Activated naive CD4-positive, alpha-beta T cell treated with anti-CD3 and anti-CD28 coated beads, Interleukin-2, amount 50 U/mL, for 24 hours (primary cell): Measurements from ENCODE around the gene EMC8.

Experiments
- H3K27ac Mint-ChIP-seq: one replicate; pipeline ENCODE4 v1.8.0; 2021; ENCODE audit warnings: mild to moderate bottlenecking, mixed read lengths
- H3K27me3 Mint-ChIP-seq: one replicate; pipeline ENCODE4 v1.8.0; 2021; ENCODE audit warnings: mixed read lengths
- H3K36me3 Mint-ChIP-seq: one replicate; pipeline ENCODE4 v1.8.0; 2021; ENCODE audit warnings: mixed read lengths
- H3K4me1 Mint-ChIP-seq: one replicate; pipeline ENCODE4 v1.8.0; 2021; ENCODE audit warnings: mixed read lengths
- H3K4me3 Mint-ChIP-seq: one replicate; pipeline ENCODE4 v1.8.0; 2021; ENCODE audit warnings: mild to moderate bottlenecking, mixed read lengths
- H3K9me3 Mint-ChIP-seq: one replicate; pipeline ENCODE4 v1.8.0; 2021; ENCODE audit warnings: mixed read lengths

EMC8 gene

DNA sequence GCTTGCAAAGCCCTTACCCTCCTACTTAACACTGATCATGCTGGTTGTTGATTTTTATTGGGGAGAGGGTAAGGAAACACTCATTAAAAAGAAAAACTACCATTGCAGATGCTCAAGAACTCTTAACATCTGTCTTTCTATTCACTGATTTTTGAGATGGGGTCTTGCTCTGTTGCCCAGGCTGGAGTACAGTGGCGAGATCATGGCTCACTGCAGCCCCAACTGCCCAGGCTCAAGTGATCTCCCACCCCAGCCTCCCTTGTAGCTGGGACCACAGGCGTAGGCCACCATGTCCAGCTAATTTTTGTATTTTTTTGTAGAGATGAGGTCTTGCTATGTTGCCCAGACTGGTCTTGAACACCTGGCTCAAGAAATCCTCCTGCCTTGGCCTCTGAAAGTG lies 14.5 kb downstream of the EMC8 start:
- Mint-ChIP-seq H3K4me1 (peaks cover 24% of the 10 kb centered on the region), H3K27me3 (no peaks in the 10 kb centered on the region), H3K27ac (no peak overlapping the region), H3K4me3 (no peak overlapping the region), H3K36me3 (peaks cover 13% of the 10 kb centered on the region), H3K9me3 (no peaks in the 10 kb centered on the region)

GRCh38 chr16:85783441-85783840 lies 15.9 kb downstream of the EMC8 start:
- Mint-ChIP-seq H3K4me3 (no peak overlapping the region), H3K9me3 (no peaks in the 10 kb centered on the region), H3K27ac (peak overlapping the region; percentile 61), H3K27me3 (no peaks in the 10 kb centered on the region), H3K4me1 (peaks cover 11% of the 10 kb centered on the region), H3K36me3 (peaks cover 14% of the 10 kb centered on the region)

DNA sequence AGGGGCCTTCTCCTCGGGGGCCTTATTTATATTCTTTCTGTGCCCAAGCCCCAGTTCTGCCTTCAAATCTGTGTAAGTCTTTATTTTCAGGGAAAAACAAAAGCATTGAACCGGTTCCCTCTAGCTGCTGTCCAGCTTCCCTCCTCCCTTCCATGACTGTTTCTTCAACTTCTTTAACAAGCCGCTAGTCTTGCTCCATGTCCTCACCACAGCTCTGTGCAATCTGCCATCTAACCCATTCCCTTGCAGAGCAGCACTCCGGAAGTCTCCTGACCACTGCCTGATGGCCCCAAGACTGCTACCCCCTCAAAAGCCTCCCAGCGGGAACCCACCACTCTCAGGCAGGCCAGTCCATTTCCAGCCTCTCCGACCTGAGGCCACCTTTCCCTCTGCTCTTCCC lies 16.9 kb downstream of the EMC8 start:
- peaks cover 7% of the 10 kb centered on the region for H3K4me1 Mint-ChIP-seq
- no peaks in the 10 kb centered on the region for H3K27me3 Mint-ChIP-seq
- peaks cover 14% of the 10 kb centered on the region for H3K36me3 Mint-ChIP-seq
- no peaks in the 10 kb centered on the region for H3K9me3 Mint-ChIP-seq
- H3K27ac Mint-ChIP-seq, result no peak overlapping the region
- H3K4me3 Mint-ChIP-seq, result no peak overlapping the region

DNA sequence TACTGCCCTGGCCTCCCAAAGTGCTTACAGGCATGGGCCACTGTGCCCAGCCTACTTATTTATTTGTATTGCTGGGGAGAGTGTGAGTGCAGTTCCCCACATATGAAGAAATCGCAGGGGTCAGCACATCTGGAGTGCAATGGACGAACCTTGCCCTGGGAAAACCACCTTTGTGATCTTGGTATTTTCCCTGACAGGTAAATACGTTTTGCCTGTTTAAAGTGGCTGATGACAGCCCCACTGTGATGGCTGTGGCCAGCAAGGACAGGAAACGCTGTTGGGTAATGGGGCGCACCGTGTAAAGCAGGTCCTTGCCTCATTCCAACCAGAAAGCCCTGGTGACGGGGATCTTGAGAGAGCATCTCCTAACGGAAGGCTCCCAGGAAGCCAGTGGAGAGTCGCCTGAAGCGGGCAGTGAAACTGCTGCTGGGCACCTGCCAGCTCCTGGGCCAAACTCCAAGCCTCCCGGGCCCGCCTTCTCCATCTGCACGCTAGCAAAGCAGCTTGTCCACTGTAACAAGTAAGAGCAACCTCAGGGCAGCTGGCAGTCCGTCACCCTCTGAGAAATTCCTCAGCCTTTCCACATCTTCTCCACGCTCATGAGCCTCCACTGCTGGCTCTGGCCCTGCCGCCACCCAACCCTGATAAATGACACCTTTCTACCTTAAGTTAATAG lies 17.5 kb downstream of the EMC8 start:
- H3K4me1 Mint-ChIP-seq, result peaks cover 7% of the 10 kb centered on the region
- no peaks in the 10 kb centered on the region for H3K27me3 Mint-ChIP-seq
- H3K27ac Mint-ChIP-seq, result no peak overlapping the region
- no peaks in the 10 kb centered on the region for H3K9me3 Mint-ChIP-seq
- H3K36me3 Mint-ChIP-seq, result peaks cover 14% of the 10 kb centered on the region
- no peak overlapping the region for H3K4me3 Mint-ChIP-seq

- Mint-ChIP-seq H3K27ac (no peak overlapping the region), H3K4me3 (no peak overlapping the region), H3K9me3 (no peaks in the 10 kb centered on the region), H3K4me1 (peaks cover 7% of the 10 kb centered on the region), H3K27me3 (no peaks in the 10 kb centered on the region), H3K36me3 (peaks cover 14% of the 10 kb centered on the region)
Observed at GRCh38 chr16:85781156-85781555, 18.2 kb downstream of the EMC8 start.

DNA sequence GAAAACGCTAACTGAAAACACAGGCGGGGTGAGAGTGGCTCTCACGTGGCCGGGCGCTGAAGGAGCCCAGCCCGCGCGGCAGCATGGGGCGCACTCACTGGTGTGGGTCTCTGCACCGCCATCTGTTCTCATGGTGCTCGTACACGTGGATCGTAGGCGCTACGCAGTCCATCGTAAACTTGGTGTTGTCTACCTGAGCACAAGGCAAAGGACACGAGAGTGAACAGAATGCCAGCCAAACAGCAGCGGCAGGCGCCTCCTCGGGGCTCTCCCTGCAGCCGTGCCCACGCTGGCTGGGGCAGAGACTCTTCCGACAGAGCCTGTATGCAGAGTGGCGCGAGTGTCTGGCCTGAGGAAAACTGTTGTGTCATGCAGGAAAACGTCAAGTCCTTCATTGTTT lies 19.1 kb downstream of the EMC8 start:
- Mint-ChIP-seq H3K27ac (no peak overlapping the region), H3K4me3 (no peak overlapping the region), H3K4me1 (no peaks in the 10 kb centered on the region), H3K27me3 (no peaks in the 10 kb centered on the region), H3K9me3 (no peaks in the 10 kb centered on the region), H3K36me3 (peaks cover 11% of the 10 kb centered on the region)

DNA sequence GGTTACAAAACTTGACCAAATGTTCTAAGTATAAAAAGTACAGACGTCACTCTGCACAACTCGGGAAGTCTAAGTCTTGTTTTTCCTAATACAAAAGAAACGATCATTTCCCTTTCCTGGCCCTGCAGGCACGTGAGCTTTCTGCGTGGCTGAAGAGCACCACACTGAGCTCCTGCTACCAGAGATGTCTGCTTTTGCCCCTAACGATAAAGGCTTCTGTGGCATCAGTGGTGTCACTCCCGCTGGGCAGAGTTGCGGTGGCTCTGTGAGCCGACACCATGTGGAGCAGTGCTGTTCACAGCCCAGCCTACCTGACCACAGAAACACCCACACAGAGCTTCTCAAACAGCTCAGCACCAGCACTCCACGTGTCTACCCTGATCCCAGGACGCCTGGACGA lies 20.5 kb downstream of the EMC8 start:
- Mint-ChIP-seq H3K4me1 (no peaks in the 10 kb centered on the region), H3K27me3 (no peaks in the 10 kb centered on the region), H3K4me3 (no peak overlapping the region), H3K36me3 (peaks cover 11% of the 10 kb centered on the region), H3K27ac (no peak overlapping the region), H3K9me3 (no peaks in the 10 kb centered on the region)

DNA sequence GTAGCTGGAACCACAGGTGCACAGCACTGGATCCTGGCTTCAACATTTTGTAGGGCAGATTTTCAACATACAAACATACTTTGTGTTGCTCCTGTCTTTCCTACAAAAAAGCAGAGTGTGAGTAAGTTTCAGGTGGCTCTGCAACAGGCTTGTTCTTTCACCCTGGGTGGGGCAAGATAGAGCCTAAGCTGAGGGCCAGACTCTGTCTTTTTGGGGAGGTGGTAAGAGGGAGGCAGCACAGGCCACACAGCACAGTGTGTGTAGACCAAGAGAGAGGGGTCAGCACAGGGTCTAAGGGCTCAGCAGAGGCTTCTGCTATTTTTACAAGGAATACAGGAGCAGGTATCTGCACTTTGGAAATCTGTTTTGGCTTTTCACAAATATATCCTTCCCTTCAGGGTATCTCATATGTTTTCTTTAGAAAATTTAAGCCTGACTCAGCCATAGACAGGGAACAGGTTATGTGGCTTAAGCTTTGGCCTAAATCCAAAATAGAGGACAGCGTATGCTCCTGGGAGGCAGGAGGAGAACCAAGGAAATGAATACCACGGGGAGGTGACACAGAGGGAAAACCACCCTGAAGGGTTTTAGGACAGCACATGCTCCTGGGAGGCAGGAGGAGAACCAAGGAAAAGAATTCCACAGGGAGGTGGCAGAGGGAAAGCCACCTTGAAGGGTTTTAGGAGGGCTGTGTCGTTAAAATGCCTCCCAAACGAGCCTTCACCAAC lies 21.6 kb downstream of the EMC8 start:
- Mint-ChIP-seq H3K27ac (no peak overlapping the region), H3K4me1 (no peaks in the 10 kb centered on the region), H3K4me3 (no peak overlapping the region), H3K9me3 (no peaks in the 10 kb centered on the region), H3K27me3 (no peaks in the 10 kb centered on the region), H3K36me3 (peaks cover 11% of the 10 kb centered on the region)

DNA sequence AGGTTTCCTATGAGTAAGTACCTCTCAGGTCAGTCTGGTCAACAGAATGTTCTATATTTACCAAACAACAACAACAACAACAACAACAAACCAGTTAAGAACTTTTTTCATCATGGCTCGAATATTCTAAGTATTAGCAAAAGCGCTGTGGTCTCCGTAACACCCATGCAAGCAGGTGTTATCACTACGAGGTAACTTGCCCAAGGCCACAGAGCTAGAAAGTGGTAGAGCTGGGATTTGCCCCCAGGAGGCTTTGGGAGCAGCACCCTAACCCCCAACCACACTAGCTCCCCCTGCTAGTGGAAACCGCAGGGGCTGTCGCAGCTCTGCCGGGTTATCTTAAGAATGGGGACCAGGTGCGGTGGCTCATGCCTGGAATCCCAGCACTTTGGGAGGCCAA lies 24.5 kb downstream of the EMC8 start:
- no peaks in the 10 kb centered on the region for H3K9me3 Mint-ChIP-seq
- H3K36me3 Mint-ChIP-seq, result peaks cover 5% of the 10 kb centered on the region
- H3K27ac Mint-ChIP-seq, result no peak overlapping the region
- H3K4me3 Mint-ChIP-seq, result no peak overlapping the region
- no peaks in the 10 kb centered on the region for H3K27me3 Mint-ChIP-seq
- H3K4me1 Mint-ChIP-seq, result no peaks in the 10 kb centered on the region

DNA sequence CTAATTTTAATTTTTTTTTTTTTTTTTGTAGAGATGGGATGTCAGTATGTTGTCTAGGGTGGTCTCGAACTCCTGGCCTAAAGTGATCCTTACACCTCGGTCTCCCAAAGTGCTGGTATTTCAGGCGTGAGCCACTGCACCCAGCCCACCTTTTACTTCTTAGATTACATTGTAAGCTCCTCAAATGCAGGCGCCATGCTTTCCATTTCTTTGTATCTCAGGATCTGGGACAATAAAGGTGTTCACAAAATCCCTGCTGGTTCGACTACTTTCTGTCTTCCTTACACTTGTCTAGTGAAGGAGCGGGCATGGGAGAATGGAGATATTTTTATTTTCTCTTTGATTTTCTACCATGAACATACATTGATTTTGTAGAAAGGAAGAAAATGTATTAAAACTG lies 25.2 kb downstream of the EMC8 start:
- Mint-ChIP-seq H3K36me3 (peaks cover 2% of the 10 kb centered on the region), H3K27me3 (no peaks in the 10 kb centered on the region)

GRCh38 chr16:85773044-85773443 lies 26.3 kb downstream of the EMC8 start:
- Mint-ChIP-seq H3K27ac (no peak overlapping the region), H3K36me3 (peaks cover 2% of the 10 kb centered on the region), H3K27me3 (no peaks in the 10 kb centered on the region), H3K9me3 (no peaks in the 10 kb centered on the region), H3K4me3 (no peak overlapping the region), H3K4me1 (no peaks in the 10 kb centered on the region)

More for the DNA sequence above, 25.2 kb downstream of the EMC8 start:
- Mint-ChIP-seq H3K4me1 (no peaks in the 10 kb centered on the region), H3K27ac (no peak overlapping the region), H3K4me3 (no peak overlapping the region), H3K9me3 (no peaks in the 10 kb centered on the region)

DNA sequence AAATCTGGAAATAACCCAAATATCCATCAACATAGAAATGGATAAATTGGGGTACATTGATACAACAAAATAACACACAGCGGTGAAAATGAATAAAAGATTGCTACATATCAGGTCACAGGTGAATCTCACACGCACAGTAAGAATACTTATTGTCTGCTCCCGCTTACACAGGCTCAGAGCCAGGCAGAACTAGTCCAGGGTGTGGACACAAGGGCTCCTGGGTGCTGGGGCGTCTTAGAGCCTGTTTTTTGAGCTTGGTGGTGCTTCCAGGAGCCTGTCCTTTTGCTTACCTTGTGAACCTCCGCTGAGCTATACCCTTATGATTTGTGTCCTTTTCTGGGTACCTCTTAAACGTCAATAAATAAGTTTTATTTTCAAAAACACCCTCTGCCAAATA lies 28.6 kb downstream of the EMC8 start:
- no peak overlapping the region for H3K27ac Mint-ChIP-seq
- peaks cover 2% of the 10 kb centered on the region for H3K36me3 Mint-ChIP-seq

GRCh38 chr16:85768199-85768598 lies 31.1 kb downstream of the EMC8 start:
- Mint-ChIP-seq H3K9me3 (no peaks in the 10 kb centered on the region), H3K36me3 (peaks cover 2% of the 10 kb centered on the region), H3K27me3 (no peaks in the 10 kb centered on the region), H3K27ac (no peak overlapping the region), H3K4me1 (no peaks in the 10 kb centered on the region), H3K4me3 (no peak overlapping the region)

More for the DNA sequence above, 28.6 kb downstream of the EMC8 start:
- Mint-ChIP-seq H3K27me3 (no peaks in the 10 kb centered on the region), H3K4me3 (no peak overlapping the region), H3K4me1 (no peaks in the 10 kb centered on the region), H3K9me3 (no peaks in the 10 kb centered on the region)

DNA sequence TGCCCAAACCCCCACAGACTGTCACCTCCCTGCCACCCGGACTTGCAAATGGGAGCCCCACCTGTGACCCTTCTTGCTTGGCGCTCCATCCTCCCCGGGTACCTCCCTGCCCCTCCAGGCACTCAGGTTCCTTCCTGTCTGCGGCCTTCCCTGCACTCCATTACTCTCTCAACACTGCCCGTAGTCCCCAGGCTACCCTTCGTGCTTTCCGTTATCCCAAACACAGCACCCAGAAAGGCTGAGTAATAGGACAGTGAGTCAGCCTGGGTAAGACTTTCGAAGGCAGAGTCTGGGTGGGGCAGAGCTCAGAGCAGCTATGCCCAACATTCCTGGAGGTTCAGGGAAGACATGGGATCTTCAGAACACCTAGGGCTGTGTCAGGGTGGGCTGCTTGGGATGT lies 31.8 kb downstream of the EMC8 start:
- Mint-ChIP-seq H3K4me3 (no peak overlapping the region), H3K4me1 (no peaks in the 10 kb centered on the region), H3K27me3 (no peaks in the 10 kb centered on the region), H3K9me3 (no peaks in the 10 kb centered on the region), H3K27ac (no peak overlapping the region), H3K36me3 (peaks cover 2% of the 10 kb centered on the region)

GRCh38 chr16:85765767-85766166 lies 33.6 kb downstream of the EMC8 start:
- Mint-ChIP-seq H3K27me3 (no peaks in the 10 kb centered on the region), H3K27ac (no peak overlapping the region), H3K36me3 (peaks cover 2% of the 10 kb centered on the region), H3K4me3 (no peak overlapping the region), H3K4me1 (no peaks in the 10 kb centered on the region), H3K9me3 (no peaks in the 10 kb centered on the region)

- H3K27me3 Mint-ChIP-seq, result no peaks in the 10 kb centered on the region
- no peak overlapping the region for H3K4me3 Mint-ChIP-seq
- no peak overlapping the region for H3K27ac Mint-ChIP-seq
- H3K36me3 Mint-ChIP-seq, result peaks cover 2% of the 10 kb centered on the region
- no peaks in the 10 kb centered on the region for H3K9me3 Mint-ChIP-seq
- H3K4me1 Mint-ChIP-seq, result no peaks in the 10 kb centered on the region
Observed at GRCh38 chr16:85765211-85765610, 34.1 kb downstream of the EMC8 start.
